ENCODE measurements around the gene ATP2B2. TPM values are rescaled to one million over a fixed set of nuclear protein-coding genes. Genes with fewer than 3 reads are reported as not detected.
A peak's percentile ranks its signal among the peaks of the same experiment; 100 is the strongest.

ATP2B2 gene
- total RNA-seq, 1 experiment from 2014 or later = not detected

DNA sequence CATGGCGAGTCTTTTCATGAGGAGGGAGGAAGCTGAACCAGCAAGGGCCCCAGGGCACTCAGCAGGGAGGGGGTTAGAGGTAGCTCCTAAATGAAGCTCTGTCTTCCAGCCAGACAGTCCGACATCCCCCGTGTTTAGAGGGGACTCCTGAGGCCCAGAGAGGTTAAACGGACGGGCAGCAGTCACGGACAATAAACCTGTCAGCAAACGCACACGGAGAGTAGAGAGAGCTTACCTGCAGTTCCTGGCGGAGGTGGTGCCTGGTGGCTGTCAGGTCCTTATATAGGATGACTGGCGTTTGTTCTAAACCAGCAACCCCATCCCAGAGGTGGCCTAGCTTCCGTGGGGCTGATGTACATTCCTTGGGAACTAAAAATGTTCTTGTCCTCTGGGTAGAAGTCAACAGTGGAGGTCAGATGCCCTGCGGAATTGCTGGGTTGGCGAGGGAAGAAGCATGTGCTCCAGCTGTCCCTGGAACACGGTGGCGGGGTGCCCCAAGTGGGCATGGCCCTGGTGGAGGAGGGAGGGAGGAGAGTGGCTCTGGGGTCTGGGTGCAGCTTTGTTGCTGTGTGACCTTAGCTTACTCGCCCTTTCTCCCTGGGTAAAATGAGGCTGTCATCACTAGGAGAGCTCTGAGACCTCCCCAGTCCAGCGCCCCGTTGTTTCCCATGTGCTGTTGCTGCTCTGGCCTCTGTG lies 214.8 kb downstream of the ATP2B2 start:
- Histone ChIP-seq H3K4me3 (no peak overlapping the region), H3K4me1 (replicated peaks) (no peaks in the 10 kb centered on the region), H3K36me3 (peaks cover 16% of the 10 kb centered on the region), H3K27ac (no peak overlapping the region), H3K27me3 (replicated peaks) (no peaks in the 10 kb centered on the region), H3K9me3 (replicated peaks) (no peaks in the 10 kb centered on the region)
- no peak for DNase-seq (ENCODE audit: low read depth in 1 of 2, low spot score in 2 of 2)

DNA sequence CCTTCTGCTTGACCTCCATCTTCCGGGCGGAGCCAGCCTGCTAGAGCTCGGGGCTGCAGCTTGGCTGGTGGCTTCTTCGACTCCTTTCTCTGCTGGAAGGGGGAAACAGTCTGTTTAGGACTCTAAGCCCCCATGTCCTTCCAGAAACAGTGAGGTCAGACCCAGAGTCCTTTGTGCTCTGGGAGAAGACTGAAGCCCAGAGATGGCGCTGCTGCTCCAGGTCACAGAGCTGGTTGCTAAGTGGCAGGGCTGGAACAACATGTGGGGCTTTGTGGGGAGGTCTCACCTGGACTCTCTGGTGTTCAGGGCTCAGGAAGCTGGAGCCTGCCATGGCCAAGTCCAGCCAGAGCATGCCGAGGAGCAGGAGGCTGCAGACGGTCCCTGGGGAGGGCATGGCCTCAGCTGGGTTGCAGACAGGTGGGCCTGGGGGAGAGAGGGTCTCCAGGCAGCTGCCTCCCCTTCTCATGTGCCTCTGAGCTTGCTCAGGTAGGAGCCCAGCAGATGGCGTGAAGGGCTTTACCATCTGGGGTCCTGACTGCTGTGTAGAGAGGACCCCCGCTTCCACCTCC lies 215.5 kb downstream of the ATP2B2 start:
- H3K27ac ChIP-seq = no peak overlapping the region
- H3K9me3 ChIP-seq (replicated peaks) = no peaks in the 10 kb centered on the region
- H3K4me1 ChIP-seq (replicated peaks) = no peaks in the 10 kb centered on the region
- DNase-seq (ENCODE audit: low read depth in 1 of 2, low spot score in 2 of 2) = no peak
- no peak overlapping the region for H3K4me3 ChIP-seq
- no peaks in the 10 kb centered on the region for H3K27me3 ChIP-seq (replicated peaks)
- peaks cover 16% of the 10 kb centered on the region for H3K36me3 ChIP-seq

DNA sequence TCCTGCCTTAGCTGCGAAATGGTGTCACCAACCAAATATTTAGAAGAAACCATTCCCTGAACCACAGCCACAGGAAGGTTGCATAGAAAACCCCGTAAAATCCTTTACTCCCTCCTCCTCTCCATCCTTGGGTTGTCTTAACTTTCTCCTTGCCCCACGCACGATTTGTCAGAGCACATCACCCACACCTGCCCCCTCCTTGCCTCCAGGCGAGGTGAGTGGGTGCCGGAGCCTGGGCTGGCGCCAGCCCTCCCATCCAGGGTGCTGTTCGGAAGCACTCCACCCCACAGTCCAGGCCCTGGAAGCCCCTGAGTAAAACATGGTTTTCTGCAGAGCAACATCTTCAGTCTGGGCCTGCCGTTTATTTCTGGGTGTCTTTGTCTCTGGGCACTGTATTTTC lies 216.3 kb downstream of the ATP2B2 start:
- H3K4me1 ChIP-seq (replicated peaks) = no peaks in the 10 kb centered on the region
- no peaks in the 10 kb centered on the region for H3K27me3 ChIP-seq (replicated peaks)
- peaks cover 16% of the 10 kb centered on the region for H3K36me3 ChIP-seq
- no peak overlapping the region for H3K27ac ChIP-seq
- no peak for DNase-seq (ENCODE audit: low read depth in 1 of 2, low spot score in 2 of 2)
- no peaks in the 10 kb centered on the region for H3K9me3 ChIP-seq (replicated peaks)
- H3K4me3 ChIP-seq = no peak overlapping the region

DNA sequence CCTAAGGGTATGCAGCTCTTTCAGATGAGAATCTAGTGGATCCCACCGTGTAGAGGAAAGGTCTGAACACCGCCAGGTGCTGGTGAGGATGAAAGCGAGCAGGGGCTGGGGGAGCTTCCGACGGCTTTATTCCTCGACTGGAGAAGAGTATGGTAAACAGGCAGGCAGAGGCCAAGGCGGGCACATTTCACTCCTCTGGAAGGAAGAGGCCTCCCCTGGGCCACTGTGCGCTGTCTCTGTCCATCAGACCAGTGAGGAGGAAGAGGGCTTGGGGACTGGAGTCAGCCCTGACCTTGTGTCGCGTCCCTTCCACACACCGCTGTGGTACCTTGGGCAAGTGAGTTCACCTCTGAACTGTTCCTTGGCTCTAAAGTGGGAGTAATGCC lies 216.8 kb downstream of the ATP2B2 start:
- DNase-seq (ENCODE audit: low read depth in 1 of 2, low spot score in 2 of 2) = no peak
- H3K4me1 ChIP-seq (replicated peaks) = no peaks in the 10 kb centered on the region
- no peak overlapping the region for H3K27ac ChIP-seq
- H3K27me3 ChIP-seq (replicated peaks) = no peaks in the 10 kb centered on the region
- H3K36me3 ChIP-seq = peaks cover 16% of the 10 kb centered on the region
- no peak overlapping the region for H3K4me3 ChIP-seq
- no peaks in the 10 kb centered on the region for H3K9me3 ChIP-seq (replicated peaks)

DNA sequence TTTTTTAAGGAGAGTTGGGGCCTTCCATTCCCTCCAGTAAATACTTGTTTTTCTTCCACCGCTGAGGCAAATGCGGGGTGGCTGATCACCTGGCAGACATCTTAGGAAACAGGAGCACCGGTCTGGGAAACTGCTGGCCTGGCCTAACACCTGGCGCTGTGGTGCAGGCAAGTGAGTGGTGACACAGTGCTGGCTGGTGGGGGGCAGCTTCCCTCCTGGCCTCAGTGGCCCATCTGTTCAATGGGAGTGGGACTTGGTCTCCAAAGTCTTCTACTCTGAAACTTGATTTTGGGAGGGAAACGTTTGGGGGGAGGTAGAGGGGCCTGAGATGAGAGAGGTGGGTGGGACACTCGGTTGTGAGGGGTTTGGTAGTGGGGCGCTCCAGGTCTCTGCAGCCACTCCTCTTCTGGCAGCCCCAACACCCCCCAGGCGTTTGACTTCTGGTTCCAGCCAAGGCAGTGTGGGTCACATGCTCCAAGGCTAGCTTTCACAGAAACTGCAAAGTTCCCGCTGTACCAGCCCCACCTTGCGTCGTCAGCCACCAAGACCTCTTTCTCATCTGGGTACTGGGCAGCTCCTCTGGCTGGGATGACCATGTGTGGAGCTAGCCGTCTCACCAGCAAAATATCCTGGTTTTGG lies 217.3 kb downstream of the ATP2B2 start:
- H3K4me1 ChIP-seq (replicated peaks) = no peaks in the 10 kb centered on the region
- H3K4me3 ChIP-seq = no peak overlapping the region
- H3K27me3 ChIP-seq (replicated peaks) = no peaks in the 10 kb centered on the region
- no peak overlapping the region for H3K27ac ChIP-seq
- DNase-seq (ENCODE audit: low read depth in 1 of 2, low spot score in 2 of 2) = no peak
- H3K9me3 ChIP-seq (replicated peaks) = no peaks in the 10 kb centered on the region
- H3K36me3 ChIP-seq = peaks cover 16% of the 10 kb centered on the region

DNA sequence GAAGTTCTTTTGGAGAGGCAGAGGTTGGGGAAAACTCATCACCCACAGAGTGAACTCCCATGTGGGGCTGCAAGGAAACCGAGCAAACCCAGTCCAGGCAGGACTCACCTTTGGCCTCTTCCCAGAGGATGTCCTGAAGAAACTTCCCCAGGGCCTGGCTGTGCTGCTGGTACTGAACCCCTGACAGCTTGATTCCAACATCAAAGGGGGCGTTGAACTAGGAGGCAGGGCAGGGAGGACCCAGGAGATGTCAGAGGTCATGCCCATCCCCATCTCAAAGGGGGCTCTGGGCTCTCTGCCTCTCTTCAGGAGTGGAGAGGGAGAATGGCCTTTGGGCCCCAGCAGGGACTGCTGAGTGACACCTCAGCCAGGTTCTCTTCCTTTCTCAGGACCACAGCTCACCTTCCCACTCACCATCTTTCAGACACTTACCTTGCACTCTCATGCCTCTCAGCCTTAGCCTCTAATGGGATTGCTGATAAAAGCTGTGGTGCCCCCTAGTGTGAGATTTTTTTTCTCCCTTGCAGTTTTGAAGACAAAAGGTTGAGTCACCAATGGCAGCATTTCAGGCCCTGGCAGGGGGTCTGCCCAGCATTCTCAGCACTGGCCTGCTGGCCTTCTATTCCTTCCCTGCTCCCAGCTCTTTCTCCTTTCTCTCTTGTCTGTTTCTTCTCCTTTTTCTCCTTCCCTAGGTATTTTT lies 218.6 kb downstream of the ATP2B2 start:
- no peaks in the 10 kb centered on the region for H3K9me3 ChIP-seq (replicated peaks)
- peaks cover 21% of the 10 kb centered on the region for H3K36me3 ChIP-seq
- H3K27ac ChIP-seq = no peak overlapping the region
- no peaks in the 10 kb centered on the region for H3K4me1 ChIP-seq (replicated peaks)
- H3K27me3 ChIP-seq (replicated peaks) = no peaks in the 10 kb centered on the region
- H3K4me3 ChIP-seq = no peak overlapping the region
- DNase-seq (ENCODE audit: low read depth in 1 of 2, low spot score in 2 of 2) = peak in 1 of 2 experiments; percentile 17

DNA sequence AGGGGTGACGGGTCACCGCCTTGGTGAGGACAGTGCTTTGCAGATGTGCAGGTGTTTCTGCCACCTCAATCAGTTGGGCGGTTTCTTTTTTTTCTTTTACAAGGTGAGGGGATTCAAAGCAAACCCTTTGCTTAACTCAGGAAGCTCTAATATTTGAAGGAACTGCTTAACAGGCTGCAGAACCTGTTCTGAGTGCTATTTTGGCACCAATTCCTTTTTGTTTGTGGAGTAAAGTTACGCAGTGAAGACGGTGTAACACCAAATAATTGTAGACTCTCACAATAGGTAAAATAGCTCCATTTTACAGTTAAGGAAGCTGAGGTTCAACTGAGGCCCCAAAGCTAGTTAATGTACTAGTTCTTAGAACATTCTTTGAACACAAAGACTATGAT lies 219.3 kb downstream of the ATP2B2 start:
- Histone ChIP-seq H3K4me3 (no peak overlapping the region), H3K36me3 (peaks cover 21% of the 10 kb centered on the region), H3K27ac (no peak overlapping the region), H3K4me1 (replicated peaks) (no peaks in the 10 kb centered on the region), H3K9me3 (replicated peaks) (no peaks in the 10 kb centered on the region), H3K27me3 (replicated peaks) (no peaks in the 10 kb centered on the region)
- DNase-seq (ENCODE audit: low read depth in 1 of 2, low spot score in 2 of 2) = no peak

DNA sequence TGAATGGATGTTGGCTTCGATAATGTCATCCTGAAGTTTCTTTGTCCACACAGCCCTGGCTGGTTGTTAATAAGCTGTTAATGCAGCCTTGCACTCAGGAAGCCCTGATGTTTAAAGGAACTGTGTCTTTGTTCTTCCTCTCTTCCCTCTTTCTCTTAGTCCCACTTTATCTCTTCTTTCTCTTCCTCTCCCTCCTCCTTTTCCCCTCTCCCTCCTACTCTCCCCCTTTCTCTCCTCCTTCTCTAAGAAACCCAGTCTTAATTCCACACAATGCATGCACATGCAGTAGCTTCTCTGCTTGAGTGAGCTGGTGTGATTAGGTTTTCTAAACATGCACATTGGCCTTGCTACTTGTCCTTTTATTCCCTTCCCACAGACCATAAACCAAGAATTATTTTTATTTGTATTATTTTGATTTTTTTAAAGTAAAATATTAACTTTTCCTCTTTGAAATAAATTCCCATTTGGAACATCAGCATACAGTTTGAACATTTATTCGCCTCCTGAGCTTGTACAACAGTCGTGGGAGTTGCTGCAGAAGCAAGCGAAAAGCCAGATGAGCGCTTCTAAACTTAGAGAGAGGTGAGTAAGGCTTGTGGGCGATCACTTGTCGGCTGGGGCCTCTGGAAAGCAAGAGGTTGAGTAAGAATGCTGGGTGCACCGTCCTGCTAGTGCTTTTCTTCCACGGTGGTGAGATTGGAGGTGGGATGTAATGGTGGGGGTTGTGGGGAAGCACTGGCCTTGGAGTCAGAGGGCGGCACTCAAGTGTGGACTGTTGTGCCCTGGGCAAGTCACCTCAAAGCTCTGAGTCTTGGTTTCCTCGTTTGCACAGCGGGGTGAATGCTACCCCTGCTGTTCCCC lies 219.9 kb downstream of the ATP2B2 start:
- Histone ChIP-seq H3K4me1 (replicated peaks) (no peaks in the 10 kb centered on the region), H3K9me3 (replicated peaks) (no peaks in the 10 kb centered on the region), H3K4me3 (no peak overlapping the region), H3K27me3 (replicated peaks) (no peaks in the 10 kb centered on the region), H3K36me3 (peaks cover 26% of the 10 kb centered on the region), H3K27ac (no peak overlapping the region)
- DNase-seq (ENCODE audit: low read depth in 1 of 2, low spot score in 2 of 2) = no peak

DNA sequence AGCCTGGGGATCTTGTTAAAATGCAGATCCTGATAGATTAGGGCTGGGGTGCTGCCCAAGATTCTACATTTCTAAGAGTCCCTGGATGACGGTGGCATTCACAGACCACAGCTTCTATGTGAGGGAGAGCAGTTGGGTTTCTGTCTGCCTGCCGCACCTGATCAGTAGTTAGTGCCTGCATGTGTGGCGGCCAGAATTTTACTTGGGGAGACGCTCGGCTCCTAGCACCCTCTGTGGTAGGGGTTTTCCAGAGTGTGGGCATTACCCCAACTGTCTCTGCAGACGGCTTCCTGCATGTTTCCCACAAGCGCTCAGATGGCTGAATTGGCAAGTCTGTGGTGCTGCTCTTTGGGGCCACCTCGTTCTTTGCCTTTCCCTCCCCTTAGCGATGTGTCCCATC lies 220.9 kb downstream of the ATP2B2 start:
- Histone ChIP-seq H3K4me3 (no peak overlapping the region), H3K27me3 (replicated peaks) (no peaks in the 10 kb centered on the region), H3K27ac (no peak overlapping the region), H3K36me3 (peaks cover 35% of the 10 kb centered on the region), H3K9me3 (replicated peaks) (no peaks in the 10 kb centered on the region), H3K4me1 (replicated peaks) (no peaks in the 10 kb centered on the region)
- no peak for DNase-seq (ENCODE audit: low read depth in 1 of 2, low spot score in 2 of 2)

DNA sequence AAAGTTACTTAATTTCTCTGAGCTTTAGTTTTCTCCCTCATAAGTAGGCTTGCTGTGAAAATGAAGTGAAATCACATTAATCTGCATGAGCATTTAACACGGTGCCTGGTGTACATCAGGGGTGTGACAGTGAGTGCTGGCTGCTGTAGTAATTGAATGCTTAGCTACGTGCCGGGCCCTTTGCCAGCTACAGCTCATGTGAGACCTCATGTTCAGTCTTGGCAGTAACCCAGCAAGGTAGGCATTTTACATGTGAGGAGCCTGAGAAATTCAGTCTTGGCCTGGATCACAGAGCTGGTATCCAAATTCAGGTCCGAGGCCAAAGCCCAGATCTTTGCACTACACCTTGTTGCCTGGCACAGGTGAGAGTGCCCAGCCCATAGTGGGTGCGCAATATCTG lies 221.7 kb downstream of the ATP2B2 start:
- Histone ChIP-seq H3K4me1 (replicated peaks) (no peaks in the 10 kb centered on the region), H3K36me3 (peaks cover 40% of the 10 kb centered on the region), H3K27me3 (replicated peaks) (no peaks in the 10 kb centered on the region), H3K4me3 (no peak overlapping the region), H3K27ac (no peak overlapping the region), H3K9me3 (replicated peaks) (no peaks in the 10 kb centered on the region)
- DNase-seq (ENCODE audit: low read depth in 1 of 2, low spot score in 2 of 2) = no peak

DNA sequence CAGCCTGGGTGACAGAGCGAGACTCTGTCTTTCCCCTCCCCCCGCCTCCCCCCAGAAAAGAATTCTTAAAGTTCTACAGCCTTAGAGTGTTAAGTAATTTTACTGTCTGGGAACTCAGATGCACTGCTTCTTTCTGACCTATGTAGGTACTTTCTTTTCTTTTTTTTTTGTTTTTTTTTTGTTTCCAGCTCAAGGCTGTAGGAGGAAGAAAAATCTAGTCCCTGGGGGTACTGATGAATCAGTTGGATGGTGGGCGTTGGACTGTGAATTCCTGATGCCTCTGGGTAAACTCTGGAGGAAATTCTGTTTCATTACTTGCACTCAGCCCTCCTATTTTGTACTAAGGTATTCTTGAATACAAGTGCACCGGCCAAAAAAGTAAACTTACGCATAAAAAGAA lies 223.4 kb downstream of the ATP2B2 start:
- Histone ChIP-seq H3K4me1 (replicated peaks) (no peaks in the 10 kb centered on the region), H3K27ac (no peak overlapping the region), H3K9me3 (replicated peaks) (no peaks in the 10 kb centered on the region), H3K4me3 (no peak overlapping the region), H3K27me3 (replicated peaks) (no peaks in the 10 kb centered on the region), H3K36me3 (peaks cover 41% of the 10 kb centered on the region)
- DNase-seq (ENCODE audit: low read depth in 1 of 2, low spot score in 2 of 2) = no peak

DNA sequence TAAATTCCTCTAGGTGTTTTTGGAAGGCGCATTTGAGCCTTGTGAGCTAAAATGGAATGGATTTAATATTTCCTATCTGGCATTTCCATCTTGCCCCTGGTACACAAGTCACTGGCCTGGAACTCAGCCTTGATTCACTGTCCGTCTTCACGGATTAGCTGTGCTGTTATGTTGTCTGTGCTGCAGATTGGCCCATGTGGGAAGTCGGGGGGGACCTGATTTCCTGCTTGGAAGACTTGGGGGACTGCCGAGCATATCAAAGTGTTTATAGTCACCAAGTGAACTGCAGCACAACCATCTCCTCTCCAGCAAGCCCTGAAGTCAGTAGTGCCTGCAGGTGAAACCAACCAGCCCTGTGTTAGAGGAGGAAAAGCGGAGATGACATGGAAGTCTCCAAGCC lies 224.8 kb downstream of the ATP2B2 start:
- Histone ChIP-seq H3K36me3 (peaks cover 47% of the 10 kb centered on the region), H3K9me3 (replicated peaks) (no peaks in the 10 kb centered on the region), H3K27me3 (replicated peaks) (no peaks in the 10 kb centered on the region), H3K4me3 (no peak overlapping the region), H3K4me1 (replicated peaks) (no peaks in the 10 kb centered on the region), H3K27ac (no peak overlapping the region)
- no peak for DNase-seq (ENCODE audit: low read depth in 1 of 2, low spot score in 2 of 2)

DNA sequence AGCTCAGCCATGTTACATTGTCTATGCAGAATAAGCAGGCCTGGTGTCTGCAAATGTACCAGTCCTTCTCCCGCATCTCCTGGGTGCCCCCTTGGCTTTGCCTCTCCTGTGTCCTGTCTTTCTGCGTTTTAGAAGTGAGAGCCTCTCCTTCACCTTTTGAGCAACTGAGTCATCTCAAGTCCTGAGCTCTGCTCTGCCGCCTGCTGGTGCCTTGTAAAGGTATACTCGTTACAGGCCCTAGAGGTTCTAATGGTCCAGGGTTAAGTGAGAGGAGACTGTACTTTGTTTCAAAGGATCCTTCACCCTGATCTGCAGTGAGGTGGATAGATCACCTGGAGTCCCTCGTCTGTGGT lies 225.2 kb downstream of the ATP2B2 start:
- Histone ChIP-seq H3K36me3 (peaks cover 47% of the 10 kb centered on the region), H3K4me1 (replicated peaks) (no peaks in the 10 kb centered on the region), H3K4me3 (no peak overlapping the region), H3K9me3 (replicated peaks) (no peaks in the 10 kb centered on the region), H3K27ac (no peak overlapping the region), H3K27me3 (replicated peaks) (no peaks in the 10 kb centered on the region)
- no peak for DNase-seq (ENCODE audit: low read depth in 1 of 2, low spot score in 2 of 2)

All from SJSA1 (cell line).